PC-3 (cell line): ENCODE measurements around the gene ZCCHC3. TPM values are rescaled to one million over a fixed set of nuclear protein-coding genes. Genes with fewer than 3 reads are reported as not detected.
A peak's percentile ranks its signal among the peaks of the same experiment; 100 is the strongest.
"Not testable (repeated sequence)": the region's sequence is repeated elsewhere in the genome, so short reads cannot be mapped to it uniquely, and the experiment has no call there.

ENCODE experiments used
- ATAC-seq: fragments of 200-7000 bp; cut with Tn5 transposase; 2 replicates; pipeline ENCODE4 v1.9.1; 2020; ENCODE audit warnings: mild to moderate bottlenecking, moderate library complexity
- BruUV-seq: library from RNA; stranded (reverse); fragments of 400-500 nt; replicated peaks from 2 replicates; lab custom pipeline; 2021; lab: Mats Ljungman, UMichigan
- CTCF ChIA-PET: fragments of 300-600 bp; sonication (Branson Sonifier 250); formaldehyde crosslinking; loops from one replicate; lab custom pipeline; 2022; ENCODE audit warnings: antibody characterized with exemption; lab: Charles Lee
- POLR2A ChIA-PET: fragments of 300-600 bp; sonication (Branson Sonifier 250); formaldehyde crosslinking; loops from one replicate; lab custom pipeline; 2022; ENCODE audit warnings: antibody characterized with exemption; ENCODE audit not compliant: unreplicated experiment; lab: Charles Lee
- DNase-seq: peaks from one replicate; pipeline ENCODE4 v3.0.0-alpha.2; 2015
- H2AFZ ChIP-seq: fragments of 300-600 bp; sonication (generic); 2 replicates; pipeline ENCODE4 v1.6.0; 2016; ENCODE audit warnings: antibody characterized with exemption, low read length
- H3F3A ChIP-seq: fragments of 300-600 bp; sonication (generic); one replicate; pipeline ENCODE4 v1.6.0; 2017; ENCODE audit warnings: antibody characterized with exemption, low read length, control low read depth, mild to moderate bottlenecking; ENCODE audit not compliant: unreplicated experiment
- H3K27ac ChIP-seq: fragments of 300-600 bp; sonication (generic); 2 replicates; pipeline ENCODE4 v1.5.1; 2016; ENCODE audit warnings: mild to moderate bottlenecking, low read length
- H3K27me3 ChIP-seq: fragments of 300-600 bp; sonication (generic); 2 replicates; pipeline ENCODE4 v1.6.1; 2016; ENCODE audit warnings: low read length, mixed read lengths
- H3K36me3 ChIP-seq: fragments of 300-600 bp; sonication (generic); 2 replicates; pipeline ENCODE4 v1.6.1; 2016; ENCODE audit warnings: low read depth, mixed run types, low read length, mixed read lengths
- H3K4me1 ChIP-seq: fragments of 300-600 bp; sonication (generic); 2 replicates; pipeline ENCODE4 v1.5.1; 2016; ENCODE audit warnings: low read length; ENCODE audit not compliant: insufficient read depth
- H3K4me2 ChIP-seq: fragments of 300-600 bp; sonication (generic); 2 replicates; pipeline ENCODE4 v1.6.0; 2016; ENCODE audit warnings: low read length
- H3K4me3 ChIP-seq: fragments of 300-600 bp; sonication (generic); 2 replicates; pipeline ENCODE4 v1.5.1; 2016; ENCODE audit warnings: mild to moderate bottlenecking, low read length, mixed read lengths
- H3K79me2 ChIP-seq: fragments of 300-600 bp; sonication (generic); 2 replicates; pipeline ENCODE4 v1.6.1; 2017; ENCODE audit warnings: low read length, mixed read lengths
- H3K9ac ChIP-seq: fragments of 300-600 bp; sonication (generic); 2 replicates; pipeline ENCODE4 v1.6.0; 2016; ENCODE audit warnings: mild to moderate bottlenecking, low read length
- H3K9me2 ChIP-seq: fragments of 300-600 bp; sonication (generic); replicated peaks from 2 replicates; pipeline ENCODE4 v1.6.1; 2016; ENCODE audit warnings: mixed run types, low read length, mixed read lengths
- H3K9me3 ChIP-seq: fragments of 300-600 bp; sonication (generic); 2 replicates; pipeline ENCODE4 v1.6.1; 2016; ENCODE audit warnings: low read length, mixed read lengths
- H4K20me1 ChIP-seq: fragments of 300-600 bp; sonication (generic); 2 replicates; pipeline ENCODE4 v1.6.1; 2016; ENCODE audit warnings: low read length, mixed read lengths
- EZH2 ChIP-seq: fragments of 300-600 bp; sonication (generic); IDR thresholded peaks from one replicate; pipeline ENCODE4 v1.6.1; 2017; ENCODE audit warnings: antibody characterized with exemption, mild to moderate bottlenecking, low read length; ENCODE audit not compliant: unreplicated experiment
- EZH2phosphoT487 ChIP-seq: fragments of 300-600 bp; sonication (generic); IDR thresholded peaks from 2 replicates; pipeline ENCODE4 v1.6.1; 2018; ENCODE audit warnings: mild to moderate bottlenecking, antibody characterized with exemption, low read length, borderline replicate concordance
- intact Hi-C: fragments of 100-400 bp; cut with micrococcal nuclease; formaldehyde crosslinking; loops from 2 replicates; pipeline ENCODE4 v1.9.0; 2023
- total RNA-seq: library from RNA; depleted of rRNA; stranded (reverse); fragments of >200 nt; gene quantifications from 2 replicates; pipeline ENCODE4 v1.2.3, GENCODE V29; 2014
- TF ChIP-seq, protein P1 (sequence below): fragments of 300-600 bp; sonication (generic); conservative IDR thresholded peaks from 2 replicates; pipeline ENCODE4 v1.5.1; 2017; ENCODE audit warnings: antibody characterized with exemption, low read depth, mild to moderate bottlenecking, low read length

ZCCHC3 gene
- total RNA-seq, 1 experiment from 2014 or later: 18.5 TPM

DNA sequence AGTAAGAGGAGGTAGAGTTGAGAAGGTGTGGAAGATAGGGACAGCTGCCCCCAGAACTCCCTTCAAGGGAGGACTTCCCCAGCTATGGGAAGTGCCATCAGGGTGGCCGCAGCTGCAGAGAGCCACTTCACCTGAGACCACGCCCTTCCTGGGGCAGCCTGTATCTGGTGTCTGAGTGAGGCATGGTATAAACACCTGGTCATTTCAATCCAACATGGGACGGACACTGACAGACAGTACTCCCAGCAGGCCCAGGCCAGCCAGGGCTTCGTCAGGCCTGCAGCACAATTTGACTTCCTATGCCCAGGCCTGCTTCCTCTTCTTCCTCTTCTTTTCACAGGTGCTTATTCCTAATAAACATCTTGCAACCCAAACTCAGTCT is 32.5 kb downstream of the ZCCHC3 start:
- Histone ChIP-seq H4K20me1 (peaks cover 5% of the 10 kb centered on the region), H3K9me2 (no peaks in the 10 kb centered on the region), H3K4me2 (no peak overlapping the region), H3K36me3 (no peaks in the 10 kb centered on the region), H3K4me1 (peaks cover 18% of the 10 kb centered on the region), H3K4me3 (no peak overlapping the region), H3F3A (no peaks in the 10 kb centered on the region), H3K27me3 (no peaks in the 10 kb centered on the region), H3K27ac (no peak overlapping the region), H3K9ac (no peak overlapping the region), H2AFZ (no peak overlapping the region), H3K79me2 (peaks cover 26% of the 10 kb centered on the region), H3K9me3 (no peaks in the 10 kb centered on the region)
- DNase-seq (no peak), ATAC-seq (no peak)
- BruUV-seq: no TSS peak
- CTCF ChIA-PET: no interaction called here
- POLR2A ChIA-PET: no interaction called here
- TF ChIP-seq EZH2phosphoT487 (no peak), EZH2 (no peak)
- TF ChIP-seq, protein P1, sequence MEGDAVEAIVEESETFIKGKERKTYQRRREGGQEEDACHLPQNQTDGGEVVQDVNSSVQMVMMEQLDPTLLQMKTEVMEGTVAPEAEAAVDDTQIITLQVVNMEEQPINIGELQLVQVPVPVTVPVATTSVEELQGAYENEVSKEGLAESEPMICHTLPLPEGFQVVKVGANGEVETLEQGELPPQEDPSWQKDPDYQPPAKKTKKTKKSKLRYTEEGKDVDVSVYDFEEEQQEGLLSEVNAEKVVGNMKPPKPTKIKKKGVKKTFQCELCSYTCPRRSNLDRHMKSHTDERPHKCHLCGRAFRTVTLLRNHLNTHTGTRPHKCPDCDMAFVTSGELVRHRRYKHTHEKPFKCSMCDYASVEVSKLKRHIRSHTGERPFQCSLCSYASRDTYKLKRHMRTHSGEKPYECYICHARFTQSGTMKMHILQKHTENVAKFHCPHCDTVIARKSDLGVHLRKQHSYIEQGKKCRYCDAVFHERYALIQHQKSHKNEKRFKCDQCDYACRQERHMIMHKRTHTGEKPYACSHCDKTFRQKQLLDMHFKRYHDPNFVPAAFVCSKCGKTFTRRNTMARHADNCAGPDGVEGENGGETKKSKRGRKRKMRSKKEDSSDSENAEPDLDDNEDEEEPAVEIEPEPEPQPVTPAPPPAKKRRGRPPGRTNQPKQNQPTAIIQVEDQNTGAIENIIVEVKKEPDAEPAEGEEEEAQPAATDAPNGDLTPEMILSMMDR: no peak
- intact Hi-C loops: loop anchor here (1.0 to 5.0 kb wide), 2 partner anchors 93 to 121 kb away; no protein-coding TSS in a partner anchor

DNA sequence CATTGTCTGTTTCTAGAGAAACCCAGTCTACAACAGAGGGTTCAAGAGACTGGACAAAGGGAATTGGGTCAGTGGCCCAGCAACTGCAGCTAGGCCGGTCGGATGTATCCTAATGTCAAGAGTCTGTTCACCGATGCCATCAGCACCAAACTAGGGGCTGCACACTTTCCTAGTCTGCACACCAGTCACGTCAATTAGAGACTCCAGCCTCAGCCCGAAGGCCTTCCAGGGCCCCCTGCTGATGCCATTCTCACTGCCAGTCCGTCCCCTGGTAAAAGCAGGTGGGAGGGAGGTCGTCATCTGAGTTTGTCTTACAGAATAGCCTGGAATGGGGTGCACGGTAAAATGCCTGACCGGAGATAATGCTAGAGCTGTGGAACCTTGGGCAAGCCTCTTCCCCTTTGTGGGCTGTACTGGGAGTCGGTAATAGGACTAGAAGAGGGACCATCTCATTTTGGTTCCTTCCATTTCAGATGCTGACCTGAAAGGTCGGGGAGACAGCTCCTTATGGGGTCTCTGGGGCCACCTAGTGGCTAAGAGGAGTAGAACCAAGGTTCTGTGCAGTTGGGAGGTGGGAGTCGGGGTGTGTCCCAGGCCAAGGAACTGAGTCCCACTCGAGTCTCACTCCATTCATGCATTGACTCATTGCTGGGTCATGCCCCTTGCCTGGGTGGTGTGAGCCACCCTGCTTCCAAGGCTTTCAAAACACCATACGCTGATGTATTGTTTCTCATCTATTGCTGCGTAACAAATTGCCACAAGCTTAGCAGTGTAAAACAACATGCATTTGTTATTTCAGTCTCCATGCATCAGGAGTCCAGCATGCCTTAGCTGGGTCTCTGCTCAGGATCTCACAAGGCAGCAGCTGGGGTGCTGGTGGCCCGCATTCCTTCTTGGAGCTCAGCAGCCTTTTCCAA is 33.1 kb downstream of the ZCCHC3 start:
- DNase-seq (peak; percentile 83), ATAC-seq (peak; percentile 18)
- Histone ChIP-seq H4K20me1 (peaks cover 5% of the 10 kb centered on the region), H3K27me3 (no peaks in the 10 kb centered on the region), H3K9me2 (no peaks in the 10 kb centered on the region), H3K4me3 (no peak overlapping the region), H3K27ac (no peak overlapping the region), H3K9me3 (no peaks in the 10 kb centered on the region), H3K4me2 (no peak overlapping the region), H2AFZ (no peak overlapping the region), H3K9ac (no peak overlapping the region), H3K36me3 (no peaks in the 10 kb centered on the region), H3K4me1 (peaks cover 16% of the 10 kb centered on the region), H3F3A (no peaks in the 10 kb centered on the region), H3K79me2 (peaks cover 26% of the 10 kb centered on the region)
- ChIA-PET CTCF (interaction anchor here (0.5 to 0.6 kb wide), 2 partner anchors 36 to 64 kb away, joined by 3 read pairs; no protein-coding TSS in a partner anchor), POLR2A (no interaction called here)
- TF ChIP-seq, protein P1: peak; percentile 97
- TF ChIP-seq EZH2phosphoT487 (no peak), EZH2 (no peak)
- intact Hi-C loops: loop anchor here (1.0 kb wide), 1 partner anchor 121 kb away; no protein-coding TSS in a partner anchor
- BruUV-seq: no TSS peak

DNA sequence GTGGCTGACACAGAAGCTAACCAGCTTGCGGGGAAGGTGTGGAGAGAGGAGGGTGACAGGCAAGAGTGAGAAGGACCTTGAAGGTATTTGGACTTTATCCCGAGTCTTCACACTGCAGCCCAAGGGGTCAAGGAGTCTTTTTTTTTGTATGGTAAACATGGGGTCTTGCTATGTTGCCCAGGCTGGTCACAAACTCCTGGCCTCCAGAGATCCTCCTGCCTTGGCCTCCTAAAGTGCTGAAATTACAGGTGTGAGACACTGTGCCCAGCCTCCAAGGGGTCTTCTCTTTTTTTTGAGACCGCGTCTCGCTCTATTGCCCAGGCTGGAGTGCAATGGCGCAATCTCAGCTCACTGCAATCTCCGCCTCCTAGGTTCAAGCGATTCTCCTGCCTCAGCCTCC is 37.2 kb downstream of the ZCCHC3 start:
- no peak for TF ChIP-seq EZH2phosphoT487
- TF ChIP-seq EZH2: no peak
- TF ChIP-seq, protein P1: no peak
- H3K27ac ChIP-seq: no peak overlapping the region
- no peak for DNase-seq
- CTCF ChIA-PET: no interaction called here
- no peak overlapping the region for H2AFZ ChIP-seq
- BruUV-seq: no TSS peak
- no peaks in the 10 kb centered on the region for H4K20me1 ChIP-seq
- no peaks in the 10 kb centered on the region for H3F3A ChIP-seq
- no peak for ATAC-seq
- intact Hi-C loops: no loop called here
- H3K9ac ChIP-seq: no peak overlapping the region
- POLR2A ChIA-PET: no interaction called here
- no peak overlapping the region for H3K4me2 ChIP-seq
- no peaks in the 10 kb centered on the region for H3K9me2 ChIP-seq
- no peak overlapping the region for H3K4me3 ChIP-seq
- H3K9me3 ChIP-seq: no peaks in the 10 kb centered on the region
- H3K36me3 ChIP-seq: no peaks in the 10 kb centered on the region
- no peaks in the 10 kb centered on the region for H3K79me2 ChIP-seq
- peaks cover 4% of the 10 kb centered on the region; the same call in 1 of the 2 replicates for H3K4me1 ChIP-seq
- H3K27me3 ChIP-seq: no peaks in the 10 kb centered on the region

DNA sequence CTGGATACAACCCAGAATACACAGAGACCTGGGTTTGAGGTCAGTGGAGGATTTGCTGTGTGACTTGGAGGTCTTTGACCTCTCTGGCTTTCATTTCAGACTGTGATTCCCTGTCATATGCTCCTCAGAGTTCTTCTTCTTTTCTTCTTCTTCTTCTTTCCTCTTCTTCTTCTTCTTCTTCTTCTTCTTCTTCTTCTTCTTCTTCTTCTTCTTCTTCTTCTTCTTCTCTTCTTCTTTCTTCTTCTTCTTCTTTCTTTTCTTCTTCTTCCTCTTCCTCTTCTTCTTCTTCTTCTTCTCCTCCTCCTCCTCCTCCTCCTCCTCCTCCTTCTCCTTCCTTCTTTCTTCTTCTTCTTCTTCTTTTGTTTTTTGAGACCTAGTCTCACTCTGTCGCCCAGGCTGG is 38.7 kb downstream of the ZCCHC3 start:
- H3K9ac ChIP-seq, H3K4me3 ChIP-seq, ATAC-seq, H3K27ac ChIP-seq, H2AFZ ChIP-seq, H3K36me3 ChIP-seq, H4K20me1 ChIP-seq, H3K9me3 ChIP-seq, DNase-seq, H3F3A ChIP-seq, CTCF ChIA-PET, BruUV-seq, H3K79me2 ChIP-seq, intact Hi-C loops, H3K4me1 ChIP-seq, H3K9me2 ChIP-seq, H3K27me3 ChIP-seq, H3K4me2 ChIP-seq: not testable (repeated sequence)
- POLR2A ChIA-PET: interaction anchor here (0.9 kb wide), 1 partner anchor 66 kb away, joined by 8 read pairs; no protein-coding TSS in a partner anchor
